Measurements from ENCODE around the gene IFTAP.

DNA sequence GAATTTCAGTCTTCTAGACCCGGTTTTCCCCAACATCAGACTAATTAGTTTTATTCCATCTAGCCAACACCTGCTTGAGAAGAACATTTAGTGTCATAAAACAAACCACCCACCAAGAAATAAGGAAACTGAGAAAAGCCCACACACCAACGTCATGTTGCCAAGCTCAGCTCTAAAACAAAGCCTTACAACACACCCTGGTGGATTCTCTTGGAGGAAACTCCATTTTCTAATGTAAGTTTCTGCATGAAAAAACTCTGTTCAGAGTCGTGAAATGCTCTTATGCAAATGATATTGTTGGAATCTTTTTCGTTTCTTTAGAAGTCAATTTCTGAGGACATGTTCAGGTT, 108.7 kb downstream of the IFTAP start:
- TF ChIP-seq, protein P1, sequence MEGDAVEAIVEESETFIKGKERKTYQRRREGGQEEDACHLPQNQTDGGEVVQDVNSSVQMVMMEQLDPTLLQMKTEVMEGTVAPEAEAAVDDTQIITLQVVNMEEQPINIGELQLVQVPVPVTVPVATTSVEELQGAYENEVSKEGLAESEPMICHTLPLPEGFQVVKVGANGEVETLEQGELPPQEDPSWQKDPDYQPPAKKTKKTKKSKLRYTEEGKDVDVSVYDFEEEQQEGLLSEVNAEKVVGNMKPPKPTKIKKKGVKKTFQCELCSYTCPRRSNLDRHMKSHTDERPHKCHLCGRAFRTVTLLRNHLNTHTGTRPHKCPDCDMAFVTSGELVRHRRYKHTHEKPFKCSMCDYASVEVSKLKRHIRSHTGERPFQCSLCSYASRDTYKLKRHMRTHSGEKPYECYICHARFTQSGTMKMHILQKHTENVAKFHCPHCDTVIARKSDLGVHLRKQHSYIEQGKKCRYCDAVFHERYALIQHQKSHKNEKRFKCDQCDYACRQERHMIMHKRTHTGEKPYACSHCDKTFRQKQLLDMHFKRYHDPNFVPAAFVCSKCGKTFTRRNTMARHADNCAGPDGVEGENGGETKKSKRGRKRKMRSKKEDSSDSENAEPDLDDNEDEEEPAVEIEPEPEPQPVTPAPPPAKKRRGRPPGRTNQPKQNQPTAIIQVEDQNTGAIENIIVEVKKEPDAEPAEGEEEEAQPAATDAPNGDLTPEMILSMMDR (IDR thresholded peaks at IDR 0.05; ENCODE audit: poor library complexity): no peak
- TF ChIP-seq EZH2 (IDR thresholded peaks at IDR 0.05; ENCODE audit: borderline replicate concordance): no peak
